WTC11 (cell line): ENCODE measurements around the gene LRRFIP2. TPM values are rescaled to one million over a fixed set of nuclear protein-coding genes. Genes with fewer than 3 reads are reported as not detected.

Experiments used
- ATAC-seq: fragments of 200-7000 bp; cut with Tn5 transposase; 2 replicates; pipeline ENCODE4 v1.10.0; 2021; ENCODE audit warnings: mild to moderate bottlenecking, moderate library complexity
- CTCF ChIA-PET: fragments of 300-600 bp; sonication (Branson Sonifier 250); formaldehyde crosslinking; loops from one replicate; lab custom pipeline; 2021; ENCODE audit warnings: antibody characterized with exemption; lab: Charles Lee
- POLR2A ChIA-PET: fragments of 350-600 bp; sonication (Branson Sonifier 250); formaldehyde crosslinking; loops from one replicate; lab custom pipeline; 2021; ENCODE audit warnings: antibody characterized with exemption; lab: Charles Lee
- DNase-seq: peaks from one replicate; pipeline ENCODE4 v3.0.0; 2021; ENCODE audit warnings: low spot score
- H3K27ac Mint-ChIP-seq: 2 replicates; pipeline ENCODE4 v1.8.0; 2021; ENCODE audit warnings: mixed read lengths
- H3K27me3 Mint-ChIP-seq: 2 replicates; pipeline ENCODE4 v1.8.0; 2021; ENCODE audit warnings: low read depth, mild to moderate bottlenecking, moderate library complexity, mixed read lengths
- H3K36me3 Mint-ChIP-seq: 2 replicates; pipeline ENCODE4 v1.8.0; 2021; ENCODE audit warnings: mixed read lengths
- H3K4me1 Mint-ChIP-seq: 2 replicates; pipeline ENCODE4 v1.8.0; 2022; ENCODE audit warnings: mixed read lengths
- H3K4me3 Mint-ChIP-seq: 2 replicates; pipeline ENCODE4 v1.8.0; 2021; ENCODE audit warnings: mild to moderate bottlenecking, moderate library complexity, mixed read lengths
- H3K9me3 Mint-ChIP-seq: 2 replicates; pipeline ENCODE4 v1.8.0; 2021; ENCODE audit warnings: mixed read lengths
- AFF4 ChIP-seq: sonication (generic); formaldehyde crosslinking; IDR thresholded peaks from 2 replicates; pipeline ENCODE4 v1.8.1; 2023; ENCODE audit warnings: mild to moderate bottlenecking, missing genetic modification reagents, borderline replicate concordance
- AR ChIP-seq: fragments of 250-450 bp; sonication (Bioruptor Pico); IDR thresholded peaks from 2 replicates; pipeline ENCODE4 v1.9.0; 2021; ENCODE audit warnings: mild to moderate bottlenecking
- ATF1 ChIP-seq: sonication (generic); formaldehyde crosslinking; IDR thresholded peaks from 2 replicates; pipeline ENCODE4 v1.8.1; 2023; ENCODE audit warnings: mild to moderate bottlenecking, moderate library complexity, missing genetic modification reagents
- ATF6 ChIP-seq: sonication (generic); formaldehyde crosslinking; IDR thresholded peaks from 2 replicates; pipeline ENCODE4 v1.8.1; 2023; ENCODE audit warnings: mild to moderate bottlenecking, missing genetic modification reagents
- CBFB ChIP-seq: sonication (generic); formaldehyde crosslinking; IDR thresholded peaks from 2 replicates; pipeline ENCODE4 v1.8.1; 2022; ENCODE audit warnings: mild to moderate bottlenecking, low read depth, missing genetic modification reagents
- CREB1 ChIP-seq: sonication (generic); formaldehyde crosslinking; IDR thresholded peaks from 2 replicates; pipeline ENCODE4 v1.8.0; 2023; ENCODE audit warnings: mild to moderate bottlenecking, missing genetic modification reagents
- ETV6 ChIP-seq: sonication (generic); formaldehyde crosslinking; IDR thresholded peaks from 2 replicates; pipeline ENCODE4 v1.8.1; 2022; ENCODE audit warnings: mild to moderate bottlenecking, missing genetic modification reagents
- FOXK1 ChIP-seq: sonication (generic); formaldehyde crosslinking; IDR thresholded peaks from 2 replicates; pipeline ENCODE4 v1.8.0; 2022; ENCODE audit warnings: mild to moderate bottlenecking, moderate library complexity, missing genetic modification reagents
- FOXP4 ChIP-seq: sonication (generic); formaldehyde crosslinking; IDR thresholded peaks from 2 replicates; pipeline ENCODE4 v1.8.0; 2022; ENCODE audit warnings: mild to moderate bottlenecking, missing genetic modification reagents
- JUN ChIP-seq: sonication (generic); formaldehyde crosslinking; IDR thresholded peaks from 2 replicates; pipeline ENCODE4 v1.8.0; 2023; ENCODE audit warnings: mild to moderate bottlenecking, missing genetic modification reagents
- NFYB ChIP-seq: sonication (generic); formaldehyde crosslinking; conservative IDR thresholded peaks from 2 replicates; pipeline ENCODE4 v1.8.0; 2022; ENCODE audit warnings: low read depth, missing genetic modification reagents
- NR1H2 ChIP-seq: sonication (generic); formaldehyde crosslinking; IDR thresholded peaks from 2 replicates; pipeline ENCODE4 v1.9.0; 2021; ENCODE audit warnings: mild to moderate bottlenecking, moderate library complexity, missing genetic modification reagents
- NR2C2 ChIP-seq: sonication (generic); formaldehyde crosslinking; IDR thresholded peaks from 2 replicates; pipeline ENCODE4 v1.8.0; 2022; ENCODE audit warnings: mild to moderate bottlenecking, missing genetic modification reagents
- NR3C1 ChIP-seq: sonication (generic); formaldehyde crosslinking; conservative IDR thresholded peaks from 2 replicates; pipeline ENCODE4 v1.8.1; 2023; ENCODE audit warnings: low read depth, mild to moderate bottlenecking, missing genetic modification reagents
- PRRX2 ChIP-seq: fragments of 250-450 bp; sonication (Bioruptor Pico); IDR thresholded peaks from 2 replicates; pipeline ENCODE4 v1.8.0; 2021; ENCODE audit warnings: mild to moderate bottlenecking
- SMAD4 ChIP-seq: sonication (generic); formaldehyde crosslinking; IDR thresholded peaks from 2 replicates; pipeline ENCODE4 v1.8.0; 2022; ENCODE audit warnings: mild to moderate bottlenecking, missing genetic modification reagents
- TEAD1 ChIP-seq: sonication (generic); formaldehyde crosslinking; IDR thresholded peaks from 2 replicates; pipeline ENCODE4 v1.8.0; 2022; ENCODE audit warnings: mild to moderate bottlenecking, missing genetic modification reagents
- TP53 ChIP-seq: sonication (generic); formaldehyde crosslinking; IDR thresholded peaks from 2 replicates; pipeline ENCODE4 v1.8.1; 2023; ENCODE audit warnings: mild to moderate bottlenecking, missing genetic modification reagents
- ZBTB21 ChIP-seq: sonication (generic); formaldehyde crosslinking; IDR thresholded peaks from 2 replicates; pipeline ENCODE4 v1.8.1; 2023; ENCODE audit warnings: mild to moderate bottlenecking, missing genetic modification reagents, borderline replicate concordance
- ZNF121 ChIP-seq: sonication (generic); formaldehyde crosslinking; IDR thresholded peaks from 2 replicates; pipeline ENCODE4 v1.8.0; 2023; ENCODE audit warnings: missing genetic modification reagents
- ZNF263 ChIP-seq: sonication (generic); formaldehyde crosslinking; IDR thresholded peaks from 2 replicates; pipeline ENCODE4 v1.8.1; 2022; ENCODE audit warnings: low read depth, mild to moderate bottlenecking, moderate library complexity, missing genetic modification reagents
- ZSCAN18 ChIP-seq: fragments of 250-450 bp; sonication (Bioruptor Pico); IDR thresholded peaks from 2 replicates; pipeline ENCODE4 v2.1.2; 2022; ENCODE audit warnings: mild to moderate bottlenecking, moderate library complexity
- total RNA-seq: library from RNA; stranded (reverse); gene quantifications from 3 replicates; pipeline ENCODE4 v1.2.3, GENCODE V29; 2021

LRRFIP2 gene
- total RNA-seq, 1 experiment from 2014 or later, result 23.7 TPM

GRCh38 chr3:37115446-37115845 lies 58.9 kb downstream of the LRRFIP2 start (continued):
- TF ChIP-seq ZNF263 (CRISPR knock-in tag) (no peak), NR1H2 (CRISPR knock-in tag) (no peak), NR2C2 (CRISPR knock-in tag) (no peak), AFF4 (CRISPR knock-in tag) (no peak), PRRX2 (CRISPR knock-in tag) (no peak), CREB1 (no peak)

- Mint-ChIP-seq H3K9me3 (no peaks in the 10 kb centered on the region), H3K27me3 (no peaks in the 10 kb centered on the region), H3K4me3 (no peak overlapping the region), H3K27ac (no peak overlapping the region), H3K36me3 (no peaks in the 10 kb centered on the region), H3K4me1 (peaks cover 5% of the 10 kb centered on the region)
- DNase-seq (no peak), ATAC-seq (no peak)
- POLR2A ChIA-PET, result no interaction called here
- TF ChIP-seq FOXK1 (no peak), TEAD1 (CRISPR knock-in tag) (no peak), CBFB (CRISPR knock-in tag) (no peak), TP53 (no peak), ZSCAN18 (CRISPR knock-in tag) (no peak), JUN (CRISPR knock-in tag) (no peak), ATF1 (CRISPR knock-in tag) (no peak), FOXP4 (CRISPR knock-in tag) (no peak), ZNF121 (CRISPR knock-in tag) (no peak), ZBTB21 (CRISPR knock-in tag) (no peak), NR2C2 (CRISPR knock-in tag) (no peak), ETV6 (CRISPR knock-in tag) (no peak), NFYB (CRISPR knock-in tag) (no peak), SMAD4 (CRISPR knock-in tag) (no peak), ATF6 (CRISPR knock-in tag) (no peak), AR (no peak), NR3C1 (CRISPR knock-in tag) (no peak)
- CTCF ChIA-PET, result no interaction called here
Measured at GRCh38 chr3:37114251-37115145, 59.9 kb downstream of the LRRFIP2 start.
